GM23248 (cell line): ENCODE data around the gene UBN1.

Experiments
- EZH2 ChIP-seq: fragments of 200-600 bp; sonication (generic); IDR thresholded peaks from 2 replicates; pipeline ENCODE4 v1.6.1; 2018; ENCODE audit warnings: antibody characterized with exemption, mild to moderate bottlenecking; ENCODE audit not compliant: insufficient read depth, poor library complexity, severe bottlenecking
- EZH2phosphoT487 ChIP-seq: fragments of 200-600 bp; sonication (generic); IDR thresholded peaks from 2 replicates; pipeline ENCODE4 v1.6.1; 2018; ENCODE audit warnings: antibody characterized with exemption, moderate library complexity, mild to moderate bottlenecking, low read depth; ENCODE audit not compliant: insufficient read depth

- TF ChIP-seq EZH2phosphoT487 (no peak), EZH2 (no peak)
These were observed 5.1 kb downstream of the UBN1 start for GRCh38 chr16:4852221-4852872.
